Body of pancreas (tissue), 4 donors: ENCODE measurements around the gene SPDYE6.
"Not testable (repeated sequence)": the region's sequence is repeated elsewhere in the genome, so short reads cannot be mapped to it uniquely, and the experiment has no call there.

ENCODE experiments used
- POLR2A ChIP-seq, 3 donors: fragments of 450-650 bp; IDR thresholded peaks; one replicate each; pipeline ENCODE4 v1.6.1; 2016; ENCODE audit warnings: antibody characterized with exemption in 3 of 3, mild to moderate bottlenecking in 2 of 3
- TF ChIP-seq, protein P1 (sequence below), 7 experiments: fragments of 450-650 bp in 4 of 7; fragments of 200-600 bp in 3 of 7; sonication (generic) in 3 of 7; IDR thresholded peaks; one replicate each; pipeline ENCODE4 v1.5.1; 2016 to 2019; ENCODE audit warnings: antibody characterized with exemption in 7 of 7

DNA sequence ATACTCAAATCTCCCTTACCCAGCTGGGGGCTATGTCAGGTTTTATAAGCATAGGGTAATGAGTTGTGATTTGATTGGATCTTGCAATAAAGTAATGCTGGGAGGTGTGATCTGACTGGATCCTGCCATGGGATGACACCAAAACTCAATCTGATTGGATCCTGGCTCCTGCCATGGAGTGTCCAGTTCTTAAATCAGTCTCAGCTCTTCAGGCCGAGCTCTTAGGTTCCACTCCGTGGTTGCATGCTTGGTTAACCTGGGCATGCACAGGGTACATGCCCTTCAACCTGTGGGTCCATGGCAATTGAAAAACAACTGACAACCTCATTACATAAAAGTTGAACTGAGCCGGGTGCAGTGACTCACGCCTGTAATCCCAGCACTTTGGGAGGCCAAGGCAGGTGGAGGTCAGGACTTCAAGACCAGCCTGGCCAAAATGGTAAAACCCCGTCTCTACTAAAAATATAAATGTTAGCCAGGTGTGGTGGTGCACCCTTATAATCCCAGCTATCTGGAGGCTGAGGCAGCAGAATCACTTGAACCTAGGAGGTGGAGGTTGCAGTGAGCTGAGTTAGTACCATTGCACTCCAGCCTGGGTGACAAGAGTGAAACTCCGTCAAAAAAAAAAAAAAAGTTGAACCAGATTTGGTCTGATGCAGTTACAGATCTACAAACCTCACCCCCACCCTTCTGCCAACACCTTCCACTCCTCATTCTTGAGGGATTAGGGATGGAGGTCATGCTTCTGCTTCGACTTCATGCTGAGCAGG lies 15.5 kb downstream of the SPDYE6 start:
- not testable (repeated sequence) for TF ChIP-seq POLR2A (IDR thresholded peaks at IDR 0.05)
- TF ChIP-seq, protein P1, sequence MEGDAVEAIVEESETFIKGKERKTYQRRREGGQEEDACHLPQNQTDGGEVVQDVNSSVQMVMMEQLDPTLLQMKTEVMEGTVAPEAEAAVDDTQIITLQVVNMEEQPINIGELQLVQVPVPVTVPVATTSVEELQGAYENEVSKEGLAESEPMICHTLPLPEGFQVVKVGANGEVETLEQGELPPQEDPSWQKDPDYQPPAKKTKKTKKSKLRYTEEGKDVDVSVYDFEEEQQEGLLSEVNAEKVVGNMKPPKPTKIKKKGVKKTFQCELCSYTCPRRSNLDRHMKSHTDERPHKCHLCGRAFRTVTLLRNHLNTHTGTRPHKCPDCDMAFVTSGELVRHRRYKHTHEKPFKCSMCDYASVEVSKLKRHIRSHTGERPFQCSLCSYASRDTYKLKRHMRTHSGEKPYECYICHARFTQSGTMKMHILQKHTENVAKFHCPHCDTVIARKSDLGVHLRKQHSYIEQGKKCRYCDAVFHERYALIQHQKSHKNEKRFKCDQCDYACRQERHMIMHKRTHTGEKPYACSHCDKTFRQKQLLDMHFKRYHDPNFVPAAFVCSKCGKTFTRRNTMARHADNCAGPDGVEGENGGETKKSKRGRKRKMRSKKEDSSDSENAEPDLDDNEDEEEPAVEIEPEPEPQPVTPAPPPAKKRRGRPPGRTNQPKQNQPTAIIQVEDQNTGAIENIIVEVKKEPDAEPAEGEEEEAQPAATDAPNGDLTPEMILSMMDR (IDR thresholded peaks at IDR 0.05): not testable (repeated sequence)
